Fibroblast of lung (primary cell): ENCODE measurements around the gene PYROXD2.

Experiments
- CTCF ChIP-seq, 2 donors: IDR thresholded peaks in 1 of 2; conservative IDR thresholded peaks in 1 of 2; 1 replicate in 1 of 2; 2 replicates in 1 of 2; pipeline ENCODE4 v1.5.1; 2011 to 2012; ENCODE audit warnings: low read length in 2 of 2, control low read depth in 1 of 2, inconsistent platforms in 1 of 2, low read depth in 1 of 2, mild to moderate bottlenecking in 1 of 2
- EZH2 ChIP-seq: IDR thresholded peaks from 2 replicates; pipeline ENCODE4 v1.5.1; 2012; ENCODE audit warnings: low read length, control low read depth, mild to moderate bottlenecking; ENCODE audit errors: missing control alignments

- TF ChIP-seq CTCF (conservative IDR thresholded peaks at IDR 0.05 in 1 of 2, IDR thresholded peaks at IDR 0.05 in 1 of 2; ENCODE audit: low read depth in 1 of 2, low read length in 2 of 2) (no peak), EZH2 (no peak)
Measured at GRCh38 chr10:98414932-98415730, at the start of gene PYROXD2.
